AG08396 (cell line): ENCODE data around the gene APBB1.

ENCODE experiments used
- DNase-seq: peaks from one replicate; pipeline ENCODE4 v3.0.0; 2012; ENCODE audit warnings: low spot score, mixed read lengths

The APBB1 gene

DNA sequence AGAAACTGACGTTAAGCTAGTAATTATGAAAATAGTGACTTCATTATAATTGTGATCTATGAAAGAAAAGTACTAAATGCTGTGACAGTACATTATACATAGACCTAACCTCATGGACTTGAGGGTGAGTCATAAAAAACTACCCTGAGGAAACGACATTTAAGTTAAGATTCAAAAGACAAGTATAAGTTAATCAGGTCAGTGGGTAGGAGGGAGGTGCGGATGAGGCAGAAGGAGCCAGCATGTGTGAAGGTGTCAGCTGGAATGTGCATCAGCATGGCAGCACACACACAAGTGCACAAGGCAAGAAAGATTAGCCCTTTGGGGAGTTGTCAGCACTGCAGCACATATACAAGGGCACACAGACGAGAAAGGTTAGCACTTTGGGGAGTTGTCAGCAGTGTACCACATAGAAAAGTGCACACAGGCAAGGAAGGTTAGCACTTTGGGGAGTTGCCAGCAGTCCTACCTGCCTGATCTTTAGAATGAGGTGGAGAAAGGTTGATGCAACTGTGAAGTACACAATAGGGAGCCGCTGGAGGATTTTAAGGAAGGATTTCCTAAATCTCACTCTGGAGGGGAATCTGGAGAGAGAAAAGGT is 67.0 kb downstream of the APBB1 start:
- no peak for DNase-seq

DNA sequence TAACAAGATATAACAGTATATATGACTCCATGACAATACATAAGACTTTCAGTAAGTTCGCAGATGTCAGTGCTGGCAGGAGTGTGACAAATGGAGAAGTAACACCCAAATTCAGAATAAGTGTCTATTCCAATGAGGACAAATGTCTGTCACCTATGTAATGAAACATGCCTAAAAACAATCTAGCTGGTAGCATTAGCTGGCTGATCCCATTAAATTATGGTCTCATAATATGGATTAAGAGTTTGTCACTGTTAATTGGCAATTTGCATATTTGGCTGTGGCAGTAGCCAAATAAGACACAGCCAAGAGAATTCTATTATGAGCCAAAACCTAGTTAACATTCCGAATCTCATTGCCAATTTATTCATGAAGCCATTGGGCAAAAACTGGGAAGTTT is 68.4 kb downstream of the APBB1 start:
- no peak for DNase-seq

DNA sequence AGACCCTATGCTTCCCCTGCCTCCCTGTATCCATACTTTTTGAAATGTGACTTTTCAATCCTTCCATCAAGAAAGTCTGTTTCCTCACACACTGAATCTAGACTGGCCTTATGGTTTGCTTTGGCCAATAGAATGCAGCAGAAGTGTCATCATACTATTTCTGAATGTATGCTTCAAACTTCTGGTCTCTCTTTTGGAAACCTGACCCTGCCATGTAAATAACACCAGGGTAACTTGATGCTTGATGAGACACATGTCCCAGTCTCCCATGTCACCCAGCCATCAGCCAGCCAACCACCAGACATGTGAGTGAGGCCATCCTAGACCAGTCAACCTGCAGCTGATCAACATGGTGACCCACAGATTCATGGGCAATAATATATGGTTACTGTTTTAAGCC is 68.9 kb downstream of the APBB1 start:
- DNase-seq = no peak

DNA sequence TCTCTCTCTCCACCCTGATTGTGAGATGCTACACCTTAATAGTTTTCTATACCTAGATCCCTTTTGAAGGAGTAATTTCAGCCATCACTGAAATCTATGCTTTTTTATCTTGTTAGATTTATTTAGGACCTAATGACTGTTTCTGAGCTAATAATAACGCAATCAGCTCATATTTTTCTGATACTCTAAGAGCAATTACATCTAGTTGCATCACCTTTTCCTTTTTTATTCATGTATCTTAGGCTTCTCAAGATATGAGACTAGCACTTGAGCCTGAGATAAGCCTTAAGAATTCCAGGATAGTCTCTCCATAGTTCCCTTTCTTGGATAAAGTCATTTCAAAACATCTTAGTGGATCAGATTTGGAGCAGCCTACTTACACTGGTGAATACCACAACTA is 73.5 kb downstream of the APBB1 start:
- no peak for DNase-seq
